ENCODE data around the gene MAK. TPM values are rescaled to one million over a fixed set of nuclear protein-coding genes. Genes with fewer than 3 reads are reported as not detected.
"Not testable (repeated sequence)": the region's sequence is repeated elsewhere in the genome, so short reads cannot be mapped to it uniquely, and the experiment has no call there.

MAK gene
- total RNA-seq, 2 donors from 2014 or later = 0.07 to 0.50 TPM

DNA sequence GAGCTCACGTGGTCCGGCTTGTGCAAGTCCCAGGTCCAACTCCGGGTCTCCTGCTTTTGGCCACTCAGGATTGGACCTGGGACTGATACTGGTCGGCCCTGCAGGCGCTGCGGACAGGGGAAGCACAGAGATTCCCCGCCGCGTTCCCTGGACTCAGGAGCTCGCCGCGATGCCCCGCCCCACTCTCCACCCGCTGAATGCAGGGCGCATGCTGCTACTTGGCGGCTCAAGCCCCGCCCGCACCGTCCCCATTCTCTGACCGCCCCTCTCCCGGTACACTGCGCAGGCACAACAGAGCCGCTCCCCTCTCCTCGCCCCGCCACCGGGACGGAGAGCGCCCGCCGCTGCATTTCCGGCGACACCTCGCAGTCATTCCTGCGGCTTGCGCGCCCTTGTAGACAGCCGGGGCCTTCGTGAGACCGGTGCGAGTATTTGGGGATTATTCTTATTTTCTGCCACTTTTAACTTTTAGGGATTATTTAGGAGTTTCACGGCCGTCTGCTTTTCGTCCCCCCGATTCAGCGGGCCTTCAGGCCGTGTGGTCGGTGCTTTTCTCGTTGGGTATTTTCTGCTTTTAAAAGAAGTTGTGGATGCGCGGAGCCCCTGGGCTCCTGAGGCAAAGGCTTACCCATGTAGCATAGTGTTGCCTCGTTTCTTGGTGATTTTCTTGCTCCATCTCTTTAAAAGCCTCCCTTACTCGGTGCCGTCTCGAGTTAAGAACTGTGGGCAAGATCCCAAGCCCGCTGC lies 115.3 kb downstream of the MAK start, which contains the start of gene TMEM14C:
Gene TMEM14C, plus strand, starts transcription at position 251 of the 747 bp plus-strand sequence. CDS start 1,544 bp downstream, outside the sequence.
- Mint-ChIP-seq H3K4me1 (ENCODE audit: low read depth in 2 of 2) (peaks cover 36 to 66% of the 10 kb centered on the region in 2 donors), H3K9me3 (peaks cover 4% of the 10 kb centered on the region), H3K36me3 (peaks cover 4% of the 10 kb centered on the region), H3K27me3 (peaks cover 4 to 23% of the 10 kb centered on the region in 2 donors), H3K4me3 (peak within 1 kb of the TSS; percentile 93), H3K27ac (peak within 1 kb of the TSS; percentile 76 to 83)
- ATAC-seq = peak; percentile 94 to 95
- DNase-seq (ENCODE audit: low spot score) = peak; percentile 89

DNA sequence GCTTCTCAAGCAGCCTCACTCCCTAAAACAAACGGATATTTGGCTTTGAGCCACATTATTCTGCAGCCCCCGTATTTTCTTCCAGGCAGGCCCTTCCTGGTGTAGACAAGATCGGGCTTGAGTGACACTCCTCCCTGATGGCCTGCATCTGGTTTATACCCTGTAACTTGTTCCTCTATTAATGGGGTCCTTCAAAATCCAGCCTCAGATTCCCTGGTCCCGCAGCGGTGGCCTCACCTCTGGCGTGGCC lies 115.8 kb downstream of the MAK start:
- peaks cover 4% of the 10 kb centered on the region for H3K36me3 Mint-ChIP-seq
- peak overlapping the region; percentile 93 for H3K4me3 Mint-ChIP-seq
- H3K9me3 Mint-ChIP-seq = peaks cover 4% of the 10 kb centered on the region
- peak overlapping the region; percentile 76 to 83 for H3K27ac Mint-ChIP-seq
- no peak for DNase-seq (ENCODE audit: low spot score)
- ATAC-seq = no peak
- peaks cover 0 to 21% of the 10 kb centered on the region in 2 donors for H3K27me3 Mint-ChIP-seq
- H3K4me1 Mint-ChIP-seq (ENCODE audit: low read depth in 2 of 2) = peaks cover 33 to 62% of the 10 kb centered on the region in 2 donors

DNA sequence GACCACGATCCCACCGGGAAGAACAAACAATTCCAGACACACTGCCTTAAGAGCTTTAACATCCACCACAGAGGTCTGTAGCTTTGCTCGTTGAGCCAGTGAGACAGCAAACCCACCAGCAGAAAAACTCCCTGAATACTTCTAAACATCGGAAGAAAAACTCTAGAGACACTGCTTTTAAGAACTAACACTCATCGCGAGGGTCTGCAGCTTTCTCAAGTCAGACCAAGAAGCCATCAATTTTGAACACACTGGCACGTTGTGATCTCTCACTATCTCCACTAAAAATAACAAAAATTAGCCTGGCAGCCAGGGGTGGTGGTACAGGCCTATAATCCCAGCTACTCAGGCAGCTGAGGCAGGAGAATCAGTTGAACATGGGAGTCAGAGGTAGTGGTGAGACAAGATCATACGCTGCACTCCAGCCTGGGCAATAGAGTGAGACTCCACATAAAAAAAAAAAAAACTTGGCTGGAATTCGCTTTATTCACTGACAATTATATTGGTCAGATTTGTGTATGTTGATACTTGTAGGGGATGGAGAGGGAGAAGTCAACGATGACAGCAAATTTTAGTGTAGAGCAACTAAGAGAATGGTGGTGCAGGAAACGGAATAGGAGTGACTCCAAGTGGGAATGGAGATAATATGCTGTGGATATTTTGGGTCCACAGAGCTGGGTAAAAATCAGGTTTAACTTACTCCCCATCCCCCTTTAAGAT lies 116.3 kb downstream of the MAK start:
- Mint-ChIP-seq H3K27ac (peak overlapping the region; percentile 76 to 83), H3K9me3 (peaks cover 4% of the 10 kb centered on the region), H3K27me3 (peaks cover 0 to 21% of the 10 kb centered on the region in 2 donors), H3K4me1 (ENCODE audit: low read depth in 2 of 2) (peaks cover 30 to 58% of the 10 kb centered on the region in 2 donors), H3K4me3 (peak overlapping the region; percentile 93), H3K36me3 (peaks cover 4% of the 10 kb centered on the region)
- DNase-seq (ENCODE audit: low spot score) (no peak), ATAC-seq (no peak)

DNA sequence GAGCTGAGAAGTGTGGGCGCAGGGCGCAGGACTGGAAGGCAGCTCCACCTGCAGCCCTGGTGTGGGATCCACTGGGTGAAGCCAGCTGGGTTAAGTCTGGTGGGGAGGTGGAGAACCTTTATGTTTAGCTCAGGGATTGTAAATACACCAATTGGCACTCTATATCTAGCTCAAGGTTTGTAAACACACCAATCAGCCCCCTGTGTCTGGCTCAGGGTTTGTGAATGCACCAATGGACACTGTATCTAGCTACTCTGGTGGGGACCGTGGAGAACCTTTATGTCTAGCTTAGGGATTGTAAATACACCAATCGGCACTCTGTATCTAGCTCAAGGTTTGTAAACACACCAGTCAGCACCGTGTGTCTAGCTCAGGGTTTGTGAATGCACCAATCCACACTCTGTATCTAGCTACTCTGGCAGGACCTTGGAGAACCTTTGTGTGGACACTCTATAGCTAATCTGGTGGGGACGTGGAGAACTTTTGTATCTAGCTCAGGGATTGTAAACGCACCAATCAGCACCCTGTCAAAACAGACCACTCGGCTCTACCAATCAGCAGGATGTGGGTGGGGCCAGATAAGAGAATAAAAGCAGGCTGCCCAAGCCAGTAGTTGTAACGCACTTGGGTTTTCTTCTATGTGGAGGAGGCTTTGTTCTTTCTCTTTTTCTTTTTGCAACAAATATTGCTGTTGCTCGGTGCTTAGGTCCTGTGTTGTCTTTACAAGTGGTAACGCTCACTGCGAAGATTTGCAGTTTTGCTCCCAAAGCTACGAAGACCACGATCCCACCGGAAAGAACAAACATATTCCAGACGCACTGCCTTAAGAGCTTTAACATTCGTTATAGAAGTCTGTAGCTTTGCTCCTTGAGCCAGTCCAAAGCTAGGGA lies 117.1 kb downstream of the MAK start:
- DNase-seq (ENCODE audit: low spot score); H3K9me3 Mint-ChIP-seq; H3K36me3 Mint-ChIP-seq; ATAC-seq: not testable (repeated sequence)
- H3K27ac Mint-ChIP-seq = peak overlapping the region; percentile 76 to 83
- H3K4me1 Mint-ChIP-seq (ENCODE audit: low read depth in 2 of 2) = peaks cover 24 to 51% of the 10 kb centered on the region in 2 donors
- H3K4me3 Mint-ChIP-seq = peak overlapping the region; percentile 93
- H3K27me3 Mint-ChIP-seq = peaks cover 0 to 24% of the 10 kb centered on the region in 2 donors

DNA sequence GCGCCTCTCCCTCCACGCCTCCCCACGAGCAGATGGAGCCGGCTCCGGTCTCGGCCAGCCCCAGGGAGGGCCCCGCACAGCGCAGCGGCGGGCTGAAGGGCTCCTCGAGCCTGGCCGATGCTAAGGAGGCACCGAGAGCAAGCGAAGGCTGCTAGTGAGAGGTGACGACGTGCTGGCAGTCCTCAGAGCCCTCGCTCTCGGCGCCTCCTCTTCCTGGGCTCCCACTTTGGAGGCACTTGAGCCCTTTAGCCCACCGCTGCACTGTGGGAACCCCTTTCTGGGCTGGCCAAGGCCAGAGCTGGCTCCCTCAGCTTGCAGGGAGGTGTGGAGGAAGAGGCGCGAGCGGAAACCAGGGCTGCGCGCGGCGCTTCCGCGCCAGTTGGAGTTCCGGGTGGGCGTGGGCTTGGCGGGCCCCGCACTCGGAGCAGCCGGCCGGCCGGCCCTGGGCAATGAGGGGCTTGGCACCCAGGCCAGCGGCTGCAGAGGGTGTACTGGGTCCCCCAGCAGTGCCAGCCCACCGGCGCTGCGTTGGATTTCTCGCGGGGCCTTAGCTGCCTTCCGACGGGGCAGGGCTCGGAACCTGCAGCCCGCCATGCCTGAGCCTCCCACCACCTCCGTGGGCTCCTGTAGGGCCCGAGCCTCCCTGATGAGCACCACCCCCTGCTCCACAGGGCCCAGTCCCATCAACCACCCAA lies 117.9 kb downstream of the MAK start:
- peak overlapping the region; percentile 93 for H3K4me3 Mint-ChIP-seq
- peaks cover 20 to 43% of the 10 kb centered on the region in 2 donors for H3K4me1 Mint-ChIP-seq (ENCODE audit: low read depth in 2 of 2)
- peak; percentile 64 for ATAC-seq
- peak overlapping the region in 1 of 2 donors; percentile 76 for H3K27ac Mint-ChIP-seq
- peaks cover 0 to 19% of the 10 kb centered on the region in 2 donors for H3K27me3 Mint-ChIP-seq
- H3K9me3 Mint-ChIP-seq = peaks cover 4% of the 10 kb centered on the region
- H3K36me3 Mint-ChIP-seq = no peaks in the 10 kb centered on the region
- DNase-seq (ENCODE audit: low spot score) = peak; percentile 71

DNA sequence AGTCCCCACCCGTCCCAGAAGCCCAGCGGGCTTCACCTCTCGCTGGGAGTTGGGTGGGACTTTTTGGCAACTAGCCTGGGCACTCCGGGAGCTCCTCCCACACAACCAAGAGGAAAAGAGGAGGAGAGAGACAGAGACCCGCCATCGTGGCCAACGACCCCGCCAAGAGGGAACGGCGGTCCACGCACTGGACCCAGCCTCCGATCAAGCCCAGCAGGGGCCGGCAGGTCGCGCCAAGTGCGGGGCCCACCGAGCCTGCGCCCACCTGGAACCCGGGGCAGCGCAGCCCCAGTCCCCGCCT lies 118.4 kb downstream of the MAK start:
- H3K27me3 Mint-ChIP-seq = peaks cover 0 to 17% of the 10 kb centered on the region in 2 donors

DNA sequence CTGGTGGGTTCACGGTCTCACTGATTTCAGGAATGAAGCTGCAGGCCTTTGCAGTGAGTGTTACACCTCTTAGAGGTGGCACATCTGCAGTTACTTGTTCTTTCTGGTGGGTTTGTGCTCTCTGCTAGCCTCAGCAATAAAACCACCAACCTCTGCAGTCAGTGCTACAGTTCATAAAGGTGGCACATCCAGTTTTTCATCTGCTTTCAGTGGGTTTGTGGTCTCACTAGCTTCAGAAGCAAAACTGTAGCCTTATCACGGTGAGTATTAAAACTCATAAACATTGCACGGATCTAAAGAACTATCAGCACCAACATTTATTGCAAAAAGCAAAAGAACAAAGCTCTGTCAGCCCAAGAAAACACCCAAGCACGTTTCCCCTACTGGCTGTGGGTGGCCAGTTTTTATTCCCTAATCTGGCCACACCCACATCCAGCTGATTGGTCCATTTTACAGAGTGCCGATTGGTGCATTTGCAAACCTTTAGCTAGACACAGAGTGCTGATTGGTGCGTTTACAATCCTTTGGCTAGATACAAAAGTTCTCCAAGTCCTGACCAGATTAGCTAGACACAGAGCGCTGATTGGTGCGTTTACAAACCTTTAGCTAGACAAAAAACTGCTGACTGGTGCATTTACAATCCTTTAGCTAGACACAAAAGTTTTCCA lies 118.9 kb downstream of the MAK start:
- Mint-ChIP-seq H3K36me3 (no peaks in the 10 kb centered on the region), H3K27me3 (peaks cover 0 to 17% of the 10 kb centered on the region in 2 donors), H3K4me1 (ENCODE audit: low read depth in 2 of 2) (peaks cover 18 to 39% of the 10 kb centered on the region in 2 donors)

More for the DNA sequence above, 118.4 kb downstream of the MAK start:
- Mint-ChIP-seq H3K4me3 (peak overlapping the region; percentile 58), H3K9me3 (peaks cover 4% of the 10 kb centered on the region), H3K27ac (peak overlapping the region in 1 of 2 donors; percentile 76), H3K36me3 (no peaks in the 10 kb centered on the region), H3K4me1 (ENCODE audit: low read depth in 2 of 2) (peaks cover 18 to 39% of the 10 kb centered on the region in 2 donors)
- DNase-seq (ENCODE audit: low spot score) (no peak), ATAC-seq (no peak)

DNA sequence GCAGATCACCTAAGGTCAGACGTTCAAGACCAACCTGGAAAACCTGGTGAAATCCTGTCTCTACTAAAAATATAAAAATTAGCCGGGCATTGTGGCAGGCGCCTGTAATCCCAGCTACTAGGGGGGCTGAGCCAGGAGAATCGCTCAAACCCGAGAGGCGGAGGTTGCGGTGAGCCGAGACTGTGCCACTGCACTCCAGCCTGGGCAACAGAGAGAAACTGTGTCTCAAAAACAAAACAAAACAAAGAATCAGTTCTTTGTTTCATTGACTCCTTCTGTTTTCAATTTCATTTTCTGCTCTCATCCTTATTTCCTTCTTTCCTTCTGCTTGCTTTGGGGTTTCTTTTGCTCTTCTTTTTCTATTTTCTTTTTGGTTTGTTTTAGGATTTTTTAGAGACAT lies 124.4 kb downstream of the MAK start:
- H3K27me3 Mint-ChIP-seq = peaks cover 0 to 6% of the 10 kb centered on the region in 2 donors
- no peaks in the 10 kb centered on the region for H3K4me1 Mint-ChIP-seq (ENCODE audit: low read depth in 2 of 2)
- H3K4me3 Mint-ChIP-seq = no peak overlapping the region
- no peaks in the 10 kb centered on the region for H3K9me3 Mint-ChIP-seq
- H3K27ac Mint-ChIP-seq = peak overlapping the region in 1 of 2 donors; percentile 34
- H3K36me3 Mint-ChIP-seq = peaks cover 4% of the 10 kb centered on the region
- DNase-seq (ENCODE audit: low spot score) (no peak), ATAC-seq (no peak)

More for the DNA sequence above, 118.9 kb downstream of the MAK start:
- H3K27ac Mint-ChIP-seq = peak overlapping the region in 1 of 2 donors; percentile 76
- peak overlapping the region; percentile 58 for H3K4me3 Mint-ChIP-seq
- H3K9me3 Mint-ChIP-seq = peaks cover 4% of the 10 kb centered on the region
- no peak for DNase-seq (ENCODE audit: low spot score)
- ATAC-seq = no peak

Other genes with a start within 250 kb of the MAK start
- 1 to 10 TPM; 2.4 to 4.0 TPM for gene C6orf52, start 143.9 kb downstream of the MAK start, total RNA-seq
- 10 to 100 TPM; 24.8 to 27.7 TPM for gene PAK1IP1, start 143.6 kb downstream of the MAK start, total RNA-seq
- 10 to 100 TPM; 12.0 to 27.4 TPM for gene TMEM14C, start 115.5 kb downstream of the MAK start, total RNA-seq
- gene TMEM14B, start 90.7 kb downstream of the MAK start, total RNA-seq = 10 to 100 TPM; 43.9 to 63.4 TPM
- gene GCM2, start 43.5 kb upstream of the MAK start, total RNA-seq = not detected
- gene SYCP2L, start 48.5 kb upstream of the MAK start, total RNA-seq = 1 to 10 TPM in 1 of 2 donors, not detected in 1; 1.6 TPM
- gene ELOVL2, start 205.8 kb upstream of the MAK start, total RNA-seq = not detected

Measured in natural killer cell treated with Interleukin-12 subunit alpha and Interleukin-12 subunit beta and Interleukin-15 and Interleukin-18, amount 100 ng/mL, for 72 hours (primary cell).